ENCODE measurements around the gene FGFR2. TPM values are rescaled to one million over a fixed set of nuclear protein-coding genes. Genes with fewer than 3 reads are reported as not detected.

Gene FGFR2
- total RNA-seq, 2 experiments from 2014 or later, result not detected

DNA sequence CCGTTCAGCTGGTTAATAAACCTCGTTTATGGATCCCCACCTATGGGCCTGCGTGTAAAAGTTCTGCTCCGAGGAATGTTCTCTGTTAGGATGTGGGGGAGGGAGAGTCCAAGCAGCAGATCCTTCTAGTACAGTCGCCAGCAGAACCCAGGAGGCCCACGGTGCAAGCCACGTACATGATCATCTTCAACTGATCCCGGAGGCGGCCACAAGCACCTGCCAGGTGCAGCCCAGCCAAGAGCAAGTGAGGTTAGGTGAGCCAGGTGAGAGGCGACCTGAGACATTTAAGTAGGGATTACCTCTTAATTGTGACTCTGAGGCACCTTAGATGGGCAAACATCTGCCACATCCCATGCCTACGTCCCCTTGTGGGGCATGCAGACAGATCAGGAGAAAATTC is 18.0 kb upstream of the FGFR2 start:
- BruUV-seq (replicated peaks), result no TSS peak
- no peak for TF ChIP-seq EZH2phosphoT487 (IDR thresholded peaks at IDR 0.05; ENCODE audit: borderline replicate concordance, low read depth, low read length)
- TF ChIP-seq, protein P1, sequence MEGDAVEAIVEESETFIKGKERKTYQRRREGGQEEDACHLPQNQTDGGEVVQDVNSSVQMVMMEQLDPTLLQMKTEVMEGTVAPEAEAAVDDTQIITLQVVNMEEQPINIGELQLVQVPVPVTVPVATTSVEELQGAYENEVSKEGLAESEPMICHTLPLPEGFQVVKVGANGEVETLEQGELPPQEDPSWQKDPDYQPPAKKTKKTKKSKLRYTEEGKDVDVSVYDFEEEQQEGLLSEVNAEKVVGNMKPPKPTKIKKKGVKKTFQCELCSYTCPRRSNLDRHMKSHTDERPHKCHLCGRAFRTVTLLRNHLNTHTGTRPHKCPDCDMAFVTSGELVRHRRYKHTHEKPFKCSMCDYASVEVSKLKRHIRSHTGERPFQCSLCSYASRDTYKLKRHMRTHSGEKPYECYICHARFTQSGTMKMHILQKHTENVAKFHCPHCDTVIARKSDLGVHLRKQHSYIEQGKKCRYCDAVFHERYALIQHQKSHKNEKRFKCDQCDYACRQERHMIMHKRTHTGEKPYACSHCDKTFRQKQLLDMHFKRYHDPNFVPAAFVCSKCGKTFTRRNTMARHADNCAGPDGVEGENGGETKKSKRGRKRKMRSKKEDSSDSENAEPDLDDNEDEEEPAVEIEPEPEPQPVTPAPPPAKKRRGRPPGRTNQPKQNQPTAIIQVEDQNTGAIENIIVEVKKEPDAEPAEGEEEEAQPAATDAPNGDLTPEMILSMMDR (conservative IDR thresholded peaks at IDR 0.05; ENCODE audit: low read length), result no peak
- Histone ChIP-seq H3K9me3 (ENCODE audit: low read length) (no peaks in the 10 kb centered on the region), H3K4me1 (ENCODE audit: insufficient read depth, low read length, poor library complexity, severe bottlenecking) (no peaks in the 10 kb centered on the region), H2AFZ (ENCODE audit: low read length) (no peak overlapping the region), H3K27ac (ENCODE audit: low read depth, low read length, poor library complexity, severe bottlenecking) (no peak overlapping the region), H3K4me3 (ENCODE audit: low read depth, low read length, poor library complexity, severe bottlenecking) (no peak overlapping the region), H3K4me2 (ENCODE audit: low read length) (no peak overlapping the region), H3K36me3 (ENCODE audit: insufficient read depth, low read length) (no peaks in the 10 kb centered on the region), H3K9me2 (ENCODE audit: insufficient read depth, low read length) (no peaks in the 10 kb centered on the region), H4K20me1 (ENCODE audit: insufficient read depth, low read length) (no peaks in the 10 kb centered on the region), H3K79me2 (ENCODE audit: insufficient read depth, low read depth, low read length) (no peaks in the 10 kb centered on the region)
- no peak for DNase-seq (ENCODE audit: low spot score)
- ChIA-PET CTCF (ENCODE audit: unreplicated experiment) (no interaction called here), POLR2A (no interaction called here)
- intact Hi-C loops (cut with micrococcal nuclease; ENCODE audit: unreplicated experiment), result no loop called here

DNA sequence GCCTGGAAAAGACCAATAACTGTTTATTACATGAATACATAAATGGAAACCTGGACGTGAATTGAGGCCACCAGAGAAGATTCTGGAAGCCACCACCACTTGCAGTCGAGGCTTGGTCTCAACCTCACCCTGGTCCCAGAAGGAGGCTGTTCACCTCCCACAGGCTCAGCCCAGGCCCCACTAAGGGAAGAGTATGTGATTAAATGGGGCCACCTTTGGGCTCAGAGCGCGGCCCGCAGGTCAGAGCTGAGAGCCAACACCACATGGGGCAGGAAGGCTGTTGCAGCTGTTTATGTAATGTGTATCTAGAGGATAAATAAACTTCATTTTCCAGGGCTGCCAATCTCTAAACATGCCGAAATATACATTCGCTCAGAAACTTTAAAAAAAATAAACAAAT is 17.6 kb upstream of the FGFR2 start:
- no peaks in the 10 kb centered on the region for H3K36me3 ChIP-seq (ENCODE audit: insufficient read depth, low read length)
- H3K4me1 ChIP-seq (ENCODE audit: insufficient read depth, low read length, poor library complexity, severe bottlenecking), result no peaks in the 10 kb centered on the region
- H3K27ac ChIP-seq (ENCODE audit: low read depth, low read length, poor library complexity, severe bottlenecking), result no peak overlapping the region
- H3K4me3 ChIP-seq (ENCODE audit: low read depth, low read length, poor library complexity, severe bottlenecking), result no peak overlapping the region
- H3K79me2 ChIP-seq (ENCODE audit: insufficient read depth, low read depth, low read length), result no peaks in the 10 kb centered on the region
- no peaks in the 10 kb centered on the region for H3K9me3 ChIP-seq (ENCODE audit: low read length)
- no peak for TF ChIP-seq EZH2phosphoT487 (IDR thresholded peaks at IDR 0.05; ENCODE audit: borderline replicate concordance, low read depth, low read length)
- TF ChIP-seq, protein P1 (conservative IDR thresholded peaks at IDR 0.05; ENCODE audit: low read length), result no peak
- no TSS peak for BruUV-seq (replicated peaks)
- intact Hi-C loops (cut with micrococcal nuclease; ENCODE audit: unreplicated experiment), result no loop called here
- H3K9me2 ChIP-seq (ENCODE audit: insufficient read depth, low read length), result no peaks in the 10 kb centered on the region
- DNase-seq (ENCODE audit: low spot score), result no peak
- no peak overlapping the region for H2AFZ ChIP-seq (ENCODE audit: low read length)
- ChIA-PET POLR2A (no interaction called here), CTCF (ENCODE audit: unreplicated experiment) (interaction anchor here (0.6 kb wide), 1 partner anchor 95 kb away, joined by 8 read pairs; no protein-coding TSS in a partner anchor)
- no peaks in the 10 kb centered on the region for H4K20me1 ChIP-seq (ENCODE audit: insufficient read depth, low read length)
- no peak overlapping the region for H3K4me2 ChIP-seq (ENCODE audit: low read length)

DNA sequence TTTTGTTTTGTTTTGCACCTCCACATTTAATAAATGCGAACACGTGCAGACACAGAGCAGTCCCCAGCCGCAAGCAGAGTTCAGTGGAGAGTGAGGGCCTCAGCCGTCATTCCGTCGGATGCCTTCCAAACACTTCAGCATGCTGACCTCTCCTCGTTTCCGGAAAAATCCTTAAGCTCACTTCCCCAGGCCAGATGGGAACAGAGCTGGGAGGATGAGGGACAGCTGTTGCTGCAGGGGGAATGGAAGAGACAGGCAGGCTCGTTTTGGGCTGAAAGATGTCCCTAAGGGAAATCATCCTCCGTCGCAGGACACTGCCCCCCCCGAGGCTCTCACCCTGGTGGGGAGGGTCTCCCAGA is 17.2 kb upstream of the FGFR2 start:
- Histone ChIP-seq H3K9me2 (ENCODE audit: insufficient read depth, low read length) (no peaks in the 10 kb centered on the region), H4K20me1 (ENCODE audit: insufficient read depth, low read length) (no peaks in the 10 kb centered on the region), H3K9me3 (ENCODE audit: low read length) (no peaks in the 10 kb centered on the region), H3K4me1 (ENCODE audit: insufficient read depth, low read length, poor library complexity, severe bottlenecking) (no peaks in the 10 kb centered on the region), H3K79me2 (ENCODE audit: insufficient read depth, low read depth, low read length) (no peaks in the 10 kb centered on the region), H3K4me3 (ENCODE audit: low read depth, low read length, poor library complexity, severe bottlenecking) (no peak overlapping the region), H2AFZ (ENCODE audit: low read length) (no peak overlapping the region), H3K4me2 (ENCODE audit: low read length) (no peak overlapping the region), H3K27ac (ENCODE audit: low read depth, low read length, poor library complexity, severe bottlenecking) (no peak overlapping the region), H3K36me3 (ENCODE audit: insufficient read depth, low read length) (no peaks in the 10 kb centered on the region)
- no TSS peak for BruUV-seq (replicated peaks)
- POLR2A ChIA-PET, result no interaction called here
- TF ChIP-seq, protein P1 (conservative IDR thresholded peaks at IDR 0.05; ENCODE audit: low read length), result no peak
- intact Hi-C loops (cut with micrococcal nuclease; ENCODE audit: unreplicated experiment), result no loop called here
- CTCF ChIA-PET (ENCODE audit: unreplicated experiment), result interaction anchor here (0.6 kb wide), 1 partner anchor 94 kb away, joined by 8 read pairs; no protein-coding TSS in a partner anchor
- DNase-seq (ENCODE audit: low spot score), result no peak

All from OCI-LY7 (cell line).